SK-N-SH (cell line): ENCODE data around the gene PARD3. TPM values are rescaled to one million over a fixed set of nuclear protein-coding genes. Genes with fewer than 3 reads are reported as not detected.

Source experiments
- CTCF ChIA-PET: fragments of 300-600, 350-600 bp; formaldehyde crosslinking; extraction: SDS; loops from one replicate; lab custom pipeline; 2021; lab: Yijun Ruan, JAX
- POLR2A ChIA-PET: fragments of 350-600 bp; sonication (Branson Sonifier 250); formaldehyde crosslinking; extraction: SDS; loops from one replicate; lab custom pipeline; 2020; ENCODE audit warnings: antibody characterized with exemption, inconsistent platforms; lab: Yijun Ruan, JAX
- DNase-seq: peaks from one replicate; pipeline ENCODE4 v3.0.0; 2012
- H2AFZ ChIP-seq: fragments of 200-600 bp; sonication (generic); 2 replicates; pipeline ENCODE4 v1.8.1; 2016; ENCODE audit warnings: antibody characterized with exemption, mild to moderate bottlenecking, low read depth
- H3F3A ChIP-seq: fragments of 200-600 bp; sonication (generic); replicated peaks from 2 replicates; pipeline ENCODE3; 2016; ENCODE audit warnings: antibody characterized with exemption, mild to moderate bottlenecking; ENCODE audit not compliant: insufficient read depth
- H3K27ac ChIP-seq, 2 experiments: fragments of 200-500 bp in 1 of 2; fragments of 200-600 bp in 1 of 2; sonication (Bioruptor generic) in 1 of 2; sonication (generic), shearing (Covaris generic) in 1 of 2; 2 replicates each; pipeline versions ENCODE4 v1.5.1 to v1.6.1; 2014 to 2016; ENCODE audit warnings: low read depth in 2 of 2, inconsistent platforms in 1 of 2, low read length in 1 of 2, mild to moderate bottlenecking in 1 of 2, mixed read lengths in 1 of 2
- H3K27me3 ChIP-seq: fragments of 200-600 bp; sonication (generic), shearing (Covaris generic); 2 replicates; pipeline ENCODE4 v1.6.1; 2016; ENCODE audit warnings: mixed run types; ENCODE audit not compliant: insufficient read depth
- H3K36me3 ChIP-seq, 2 experiments: fragments of 200-500 bp in 1 of 2; fragments of 200-600 bp in 1 of 2; sonication (Bioruptor generic) in 1 of 2; sonication (generic) in 1 of 2; replicated peaks in 1 of 2; 2 replicates each; pipeline versions ENCODE3 to v1.5.1; 2014 to 2016; ENCODE audit warnings: low read length in 1 of 2, mild to moderate bottlenecking in 1 of 2; ENCODE audit not compliant: insufficient read depth in 2 of 2, control insufficient read depth in 1 of 2
- H3K4me1 ChIP-seq, 2 experiments: fragments of 200-500 bp in 1 of 2; fragments of 200-600 bp in 1 of 2; sonication (Bioruptor generic) in 1 of 2; sonication (generic), shearing (Covaris generic) in 1 of 2; 2 replicates each; pipeline versions ENCODE4 v1.5.1 to v1.6.1; 2014 to 2016; ENCODE audit warnings: low read depth in 1 of 2, low read length in 1 of 2, mixed run types in 1 of 2; ENCODE audit not compliant: insufficient read depth in 2 of 2, control insufficient read depth in 1 of 2
- H3K4me2 ChIP-seq: fragments of 200-600 bp; sonication (generic), shearing (Covaris generic); 2 replicates; pipeline ENCODE4 v1.6.1; 2017; ENCODE audit warnings: mixed run types
- H3K4me3 ChIP-seq, 2 experiments: fragments of 200-500 bp in 1 of 2; fragments of 200-600 bp in 1 of 2; sonication (Bioruptor generic) in 1 of 2; sonication (generic), shearing (Covaris generic) in 1 of 2; 2 replicates each; pipeline versions ENCODE4 v1.5.1 to v1.8.1; 2014 to 2016; ENCODE audit warnings: low read depth in 2 of 2, inconsistent platforms in 1 of 2, low read length in 1 of 2, mild to moderate bottlenecking in 1 of 2, mixed read lengths in 1 of 2, moderate library complexity in 1 of 2
- H3K79me2 ChIP-seq: fragments of 200-600 bp; sonication (generic); 2 replicates; pipeline ENCODE4 v1.8.1; 2017; ENCODE audit warnings: mild to moderate bottlenecking; ENCODE audit not compliant: insufficient read depth
- H3K9ac ChIP-seq: fragments of 200-600 bp; sonication (generic); 2 replicates; pipeline ENCODE4 v1.6.1; 2017; ENCODE audit warnings: mixed run types
- H3K9me2 ChIP-seq: fragments of 200-600 bp; sonication (generic); 2 replicates; pipeline ENCODE4 v1.6.1; 2017; ENCODE audit warnings: mixed run types
- H3K9me3 ChIP-seq: fragments of 200-600 bp; sonication (generic); 2 replicates; pipeline ENCODE4 v1.6.1; 2017; ENCODE audit warnings: mixed run types, mild to moderate bottlenecking, moderate library complexity
- H4K20me1 ChIP-seq: fragments of 200-600 bp; sonication (generic); 2 replicates; pipeline ENCODE4 v1.6.1; 2017; ENCODE audit warnings: mild to moderate bottlenecking, mixed run types; ENCODE audit not compliant: insufficient read depth
- ELF1 ChIP-seq: IDR thresholded peaks from 2 replicates; pipeline ENCODE4 v1.4.0; 2012
- FOXJ3 ChIP-seq: sonication (generic); formaldehyde crosslinking; IDR thresholded peaks from 2 replicates; pipeline ENCODE4 v1.5.1; 2020; ENCODE audit warnings: mild to moderate bottlenecking, missing genetic modification reagents
- GATA2 ChIP-seq: sonication (generic); formaldehyde crosslinking; IDR thresholded peaks from 2 replicates; pipeline ENCODE4 v1.5.0; 2020; ENCODE audit warnings: mild to moderate bottlenecking, missing genetic modification reagents
- MEF2A ChIP-seq: IDR thresholded peaks from 2 replicates; pipeline ENCODE4 v1.4.0; 2012; ENCODE audit warnings: low read depth, borderline replicate concordance
- PBX3 ChIP-seq: IDR thresholded peaks from 2 replicates; pipeline ENCODE4; 2012
- REST ChIP-seq: IDR thresholded peaks from 2 replicates; pipeline ENCODE4 v1.6.1; 2012; ENCODE audit warnings: mild to moderate bottlenecking, low read depth, low read length, moderate library complexity
- TEAD4 ChIP-seq: IDR thresholded peaks from 2 replicates; pipeline ENCODE4 v1.4.0; 2012; ENCODE audit warnings: mild to moderate bottlenecking, borderline replicate concordance; ENCODE audit not compliant: insufficient read depth
- WGBS: methylation state at CpG from one replicate; pipeline ENCODE4 v1.1.6; 2017; ENCODE audit warnings: low lambda C conversion rate; 5-methylcytosine and 5-hydroxymethylcytosine counted together
- polyA plus RNA-seq, 3 experiments: library from polyadenylated mRNA; depleted of rRNA; stranded (reverse); fragments of >200 nt; gene quantifications; 2 replicates each; pipeline ENCODE4 v1.2.3, GENCODE V29; 2012

Gene PARD3
- polyA plus RNA-seq, 1 of the 3 experiments (the other 2 are of a cell fraction), result 29.4 TPM

- Histone ChIP-seq H3K27ac (no peak overlapping the region; a peak in 1 of 4 replicates), H3K9me2 (no peaks in the 10 kb centered on the region), H3K36me3 (no peaks in the 10 kb centered on the region), H3F3A (no peaks in the 10 kb centered on the region), H3K79me2 (no peaks in the 10 kb centered on the region), H3K4me2 (no peak overlapping the region), H2AFZ (no peak overlapping the region), H3K27me3 (no peaks in the 10 kb centered on the region), H4K20me1 (no peaks in the 10 kb centered on the region), H3K9me3 (no peaks in the 10 kb centered on the region), H3K9ac (no peak overlapping the region), H3K4me1 (peaks cover 7 to 14% of the 10 kb centered on the region in 2 experiments; a peak in 3 of 4 replicates), H3K4me3 (no peak overlapping the region)
- no peak for TF ChIP-seq GATA2 (CRISPR knock-in tag)
- no peak for DNase-seq
- ChIA-PET POLR2A (no interaction called here), CTCF (no interaction called here)
- WGBS, result 78% methylated on average over 3 of the region's 3 CpGs
Measured at GRCh38 chr10:34155812-34156211, 659.3 kb downstream of the PARD3 start.

- Histone ChIP-seq H3K4me3 (no peak overlapping the region), H3K4me2 (no peak overlapping the region), H3K27ac (no peak overlapping the region), H3K4me1 (peaks cover 7 to 14% of the 10 kb centered on the region in 2 experiments; a peak in 3 of 4 replicates), H3K9me2 (no peaks in the 10 kb centered on the region), H3K9ac (no peak overlapping the region), H3K36me3 (no peaks in the 10 kb centered on the region), H3K9me3 (no peaks in the 10 kb centered on the region), H3K79me2 (no peaks in the 10 kb centered on the region), H2AFZ (no peak overlapping the region), H4K20me1 (no peaks in the 10 kb centered on the region), H3K27me3 (no peaks in the 10 kb centered on the region), H3F3A (no peaks in the 10 kb centered on the region)
- no peak for DNase-seq
- no peak for TF ChIP-seq TEAD4
- TF ChIP-seq REST, result no peak
- TF ChIP-seq ELF1, result no peak
- no peak for TF ChIP-seq FOXJ3 (CRISPR knock-in tag)
- no peak for TF ChIP-seq PBX3
- TF ChIP-seq MEF2A, result no peak
- POLR2A ChIA-PET, result no interaction called here
- CTCF ChIA-PET, result no interaction called here
- WGBS, result 72% methylated on average over 5 of the region's 5 CpGs
Measured at GRCh38 chr10:34154383-34154900, 660.7 kb downstream of the PARD3 start.
